Choroid plexus epithelial cell (primary cell): Measurements from ENCODE around the gene NANOS3.

Experiments
- DNase-seq: peaks from one replicate; pipeline ENCODE4 v3.0.0-alpha.2; 2010; ENCODE audit warnings: low read depth
- H3K4me3 ChIP-seq: 2 replicates; pipeline ENCODE4 v1.5.1; 2011; ENCODE audit warnings: low read depth, mild to moderate bottlenecking, control low read depth, low read length, moderate library complexity
- TF ChIP-seq, protein P1 (sequence below): conservative IDR thresholded peaks from 2 replicates; pipeline ENCODE4 v1.5.1; 2011; ENCODE audit warnings: low read depth, mild to moderate bottlenecking, control low read depth, inconsistent platforms, low read length, moderate library complexity

The NANOS3 gene

DNA sequence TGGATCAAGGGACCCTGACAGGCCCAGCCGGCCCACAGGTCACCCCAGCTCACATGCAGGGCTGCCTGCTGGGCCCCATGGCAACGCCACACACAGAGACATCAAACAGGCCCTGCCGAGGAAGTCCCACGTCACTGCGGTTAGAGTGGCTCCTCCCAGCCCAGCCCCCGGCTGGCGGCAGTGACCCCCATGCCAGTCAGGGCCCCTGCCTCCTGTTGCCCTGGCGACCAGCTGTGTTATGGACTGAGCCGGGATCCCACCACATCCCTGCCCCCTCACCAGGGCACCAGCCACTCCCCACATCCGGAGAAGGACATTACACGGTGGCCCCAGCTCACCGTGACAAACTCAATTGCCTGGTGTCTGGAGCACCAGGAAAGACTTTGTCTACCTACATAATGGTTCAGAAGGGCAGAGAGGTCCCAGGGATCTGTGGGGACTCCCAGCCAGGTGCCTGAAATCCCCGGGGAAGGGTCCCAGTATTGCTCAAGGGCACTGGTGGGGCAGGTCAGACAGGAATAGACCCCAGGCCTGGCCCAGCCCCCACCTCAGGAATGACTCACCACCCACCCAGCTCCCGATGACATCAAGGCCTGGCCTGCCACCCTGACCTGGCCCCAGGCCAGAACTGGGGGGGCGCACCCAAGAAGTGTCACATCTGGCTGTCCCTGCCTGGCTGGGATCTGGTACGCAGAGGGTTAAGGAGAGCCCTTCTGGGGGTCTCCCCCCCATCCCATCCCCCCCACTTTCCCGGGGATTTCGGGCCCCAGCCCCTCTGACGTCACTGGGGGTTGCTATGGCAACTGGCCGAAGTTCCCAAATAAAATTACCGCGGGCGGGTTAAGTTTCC is 30.2 kb upstream of the NANOS3 start:
- peak overlapping the region; percentile 60 for H3K4me3 ChIP-seq
- TF ChIP-seq, protein P1, sequence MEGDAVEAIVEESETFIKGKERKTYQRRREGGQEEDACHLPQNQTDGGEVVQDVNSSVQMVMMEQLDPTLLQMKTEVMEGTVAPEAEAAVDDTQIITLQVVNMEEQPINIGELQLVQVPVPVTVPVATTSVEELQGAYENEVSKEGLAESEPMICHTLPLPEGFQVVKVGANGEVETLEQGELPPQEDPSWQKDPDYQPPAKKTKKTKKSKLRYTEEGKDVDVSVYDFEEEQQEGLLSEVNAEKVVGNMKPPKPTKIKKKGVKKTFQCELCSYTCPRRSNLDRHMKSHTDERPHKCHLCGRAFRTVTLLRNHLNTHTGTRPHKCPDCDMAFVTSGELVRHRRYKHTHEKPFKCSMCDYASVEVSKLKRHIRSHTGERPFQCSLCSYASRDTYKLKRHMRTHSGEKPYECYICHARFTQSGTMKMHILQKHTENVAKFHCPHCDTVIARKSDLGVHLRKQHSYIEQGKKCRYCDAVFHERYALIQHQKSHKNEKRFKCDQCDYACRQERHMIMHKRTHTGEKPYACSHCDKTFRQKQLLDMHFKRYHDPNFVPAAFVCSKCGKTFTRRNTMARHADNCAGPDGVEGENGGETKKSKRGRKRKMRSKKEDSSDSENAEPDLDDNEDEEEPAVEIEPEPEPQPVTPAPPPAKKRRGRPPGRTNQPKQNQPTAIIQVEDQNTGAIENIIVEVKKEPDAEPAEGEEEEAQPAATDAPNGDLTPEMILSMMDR = no peak
- DNase-seq = peak; percentile 94

GRCh38 chr19:13847407-13848339 is 29.3 kb upstream of the NANOS3 start:
- DNase-seq = peak; percentile 96
- TF ChIP-seq, protein P1 = peak; percentile 27
- peak overlapping the region; percentile 60 for H3K4me3 ChIP-seq

DNA sequence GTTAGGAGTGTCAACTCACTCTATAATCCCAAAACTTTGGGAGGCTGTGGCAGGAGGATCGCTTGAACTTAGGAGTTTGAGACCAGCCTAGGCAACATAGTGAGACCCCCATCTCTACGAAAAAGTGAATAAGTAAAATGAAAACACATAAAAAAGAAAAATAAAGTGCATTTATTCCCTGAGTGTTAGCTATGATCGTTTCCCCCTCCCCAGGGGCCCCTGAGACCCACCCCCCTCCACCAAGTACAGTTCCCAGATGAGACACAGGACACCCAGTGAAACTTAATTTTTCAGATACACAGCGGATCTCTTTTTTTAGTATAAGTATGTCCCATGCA is 28.6 kb upstream of the NANOS3 start:
- no peak for DNase-seq
- H3K4me3 ChIP-seq = no peak overlapping the region
- TF ChIP-seq, protein P1 = no peak

- no peak for DNase-seq
- TF ChIP-seq, protein P1 = no peak
- H3K4me3 ChIP-seq = no peak overlapping the region
Measured at GRCh38 chr19:13848798-13849676, 27.9 kb upstream of the NANOS3 start.

GRCh38 chr19:13849991-13850909 is 26.7 kb upstream of the NANOS3 start:
- H3K4me3 ChIP-seq = peak overlapping the region; percentile 25
- TF ChIP-seq, protein P1 = no peak
- peak; percentile 83 for DNase-seq
